NCI-H187 (cell line): ENCODE data around the gene ZFHX3.

Source experiments
- DNase-seq, 2 experiments: peaks; one replicate each; lab custom pipeline; 2025; lab: John Stamatoyannopoulos, UW

The ZFHX3 gene

GRCh38 chr16:72847187-72848027 is 200.5 kb downstream of the ZFHX3 start:
- no peak for DNase-seq

GRCh38 chr16:72846594-72846993 is 201.3 kb downstream of the ZFHX3 start:
- no peak for DNase-seq

- DNase-seq: no peak
These were observed 202.5 kb downstream of the ZFHX3 start for GRCh38 chr16:72845322-72846020.

- no peak for DNase-seq
These were observed 203.6 kb downstream of the ZFHX3 start for GRCh38 chr16:72844225-72844920.

- DNase-seq: no peak
These were observed 206.4 kb downstream of the ZFHX3 start for GRCh38 chr16:72841506-72841905.

- no peak for DNase-seq
These were observed 207.1 kb downstream of the ZFHX3 start for GRCh38 chr16:72840631-72841381.

- no peak for DNase-seq
These were observed 209.0 kb downstream of the ZFHX3 start for GRCh38 chr16:72838951-72839350.

- DNase-seq: no peak
These were observed 209.4 kb downstream of the ZFHX3 start for GRCh38 chr16:72838586-72838910.

GRCh38 chr16:72837846-72838585 is 209.9 kb downstream of the ZFHX3 start:
- no peak for DNase-seq

GRCh38 chr16:72836985-72837384 is 210.9 kb downstream of the ZFHX3 start:
- no peak for DNase-seq

- DNase-seq: no peak
These were observed 211.7 kb downstream of the ZFHX3 start for GRCh38 chr16:72836181-72836580.

GRCh38 chr16:72835086-72835485 is 212.8 kb downstream of the ZFHX3 start:
- no peak for DNase-seq

- no peak for DNase-seq
These were observed 213.4 kb downstream of the ZFHX3 start for GRCh38 chr16:72834499-72834898.

GRCh38 chr16:72833969-72834368 is 214.0 kb downstream of the ZFHX3 start:
- DNase-seq: no peak

GRCh38 chr16:72833482-72833881 is 214.4 kb downstream of the ZFHX3 start:
- no peak for DNase-seq

GRCh38 chr16:72832621-72833248 is 215.2 kb downstream of the ZFHX3 start:
- peak; percentile 28 to 47 for DNase-seq

GRCh38 chr16:72829846-72830775 is 217.8 kb downstream of the ZFHX3 start:
- no peak for DNase-seq

- no peak for DNase-seq
These were observed 220.1 kb downstream of the ZFHX3 start for GRCh38 chr16:72827866-72828265.

- no peak for DNase-seq
These were observed 221.9 kb downstream of the ZFHX3 start for GRCh38 chr16:72825912-72826621.
